GM12891 (cell line): Measurements from ENCODE around the gene APOH.

Experiments used
- POLR2A ChIP-seq: IDR thresholded peaks from 2 replicates; pipeline ENCODE4 v1.6.1; 2011; ENCODE audit warnings: low read depth, low read length, control low read depth
- POLR2AphosphoS5 ChIP-seq: IDR thresholded peaks from 2 replicates; pipeline ENCODE4 v1.6.1; 2011; ENCODE audit warnings: low read depth, low read length, control low read depth
- POU2F2 ChIP-seq: IDR thresholded peaks from 2 replicates; pipeline ENCODE4 v1.6.1; 2011; ENCODE audit warnings: low read depth, mild to moderate bottlenecking, control low read depth, low read length, moderate library complexity

- TF ChIP-seq POLR2A: no peak
- TF ChIP-seq POLR2AphosphoS5: no peak
- TF ChIP-seq POU2F2: no peak
Observed at GRCh38 chr17:66272811-66273585, 43.8 kb upstream of the APOH start.
